ENCODE data around the gene GPR37. TPM values are rescaled to one million over a fixed set of nuclear protein-coding genes. Genes with fewer than 3 reads are reported as not detected.

Gene GPR37
- total RNA-seq, 4 donors from 2014 or later: 5.0 to 15.2 (median 12.5) TPM

- no peak for DNase-seq (ENCODE audit: extremely low spot score)
- H3K9me3 ChIP-seq: no peaks in the 10 kb centered on the region
- no peak overlapping the region for H3K27ac ChIP-seq (replicated peaks in 1 of 4)
- peaks cover 18 to 45% (median 35%) of the 10 kb centered on the region in 4 donors for H3K4me1 ChIP-seq
- WGBS: 82% methylated on average over 2 of the region's 2 CpGs
- H3K4me3 ChIP-seq: no peak overlapping the region
- intact Hi-C loops (cut with DNase I): no loop called here
- no peaks in the 10 kb centered on the region for H3K36me3 ChIP-seq
- H3K27me3 ChIP-seq: peaks cover 0 to 17% (median 0%) of the 10 kb centered on the region in 4 donors
- TF ChIP-seq POLR2AphosphoS5 (IDR thresholded peaks at IDR 0.05) (no peak), POLR2A (IDR thresholded peaks at IDR 0.05; ENCODE audit: low read depth) (no peak), CTCF (IDR thresholded peaks at IDR 0.05) (no peak), EP300 (IDR thresholded peaks at IDR 0.05) (no peak)
Measured at GRCh38 chr7:124761164-124761715, 4.4 kb downstream of the GPR37 start.

GRCh38 chr7:124758327-124758726, 7.3 kb downstream of the GPR37 start:
- H3K4me3 ChIP-seq: no peak overlapping the region

GRCh38 chr7:124754576-124755268, 10.9 kb downstream of the GPR37 start:
- Histone ChIP-seq H3K27me3 (no peaks in the 10 kb centered on the region), H3K27ac (replicated peaks in 1 of 4) (no peak overlapping the region)
- intact Hi-C loops (cut with DNase I): no loop called here

More at GRCh38 chr7:124758327-124758726, 7.3 kb downstream of the GPR37 start:
- H3K36me3 ChIP-seq: no peaks in the 10 kb centered on the region
- TF ChIP-seq POLR2AphosphoS5 (IDR thresholded peaks at IDR 0.05) (no peak), POLR2A (IDR thresholded peaks at IDR 0.05; ENCODE audit: low read depth) (no peak), EP300 (IDR thresholded peaks at IDR 0.05) (no peak), CTCF (IDR thresholded peaks at IDR 0.05) (no peak)
- H3K27ac ChIP-seq (replicated peaks in 1 of 4): no peak overlapping the region
- intact Hi-C loops (cut with DNase I): no loop called here
- H3K4me1 ChIP-seq: peaks cover 0 to 17% (median 13%) of the 10 kb centered on the region in 4 donors
- no peaks in the 10 kb centered on the region for H3K27me3 ChIP-seq
- WGBS: 59% methylated on average over 2 of the region's 2 CpGs
- H3K9me3 ChIP-seq: no peaks in the 10 kb centered on the region
- DNase-seq (ENCODE audit: extremely low spot score): no peak

GRCh38 chr7:124752310-124752709, 13.3 kb downstream of the GPR37 start:
- WGBS: 20% methylated on average over 1 of the region's 1 CpG
- intact Hi-C loops (cut with DNase I): no loop called here
- no peak overlapping the region for H3K27ac ChIP-seq (replicated peaks in 1 of 4)

More at GRCh38 chr7:124754576-124755268, 10.9 kb downstream of the GPR37 start:
- H3K9me3 ChIP-seq: no peaks in the 10 kb centered on the region
- no peak for TF ChIP-seq EP300 (IDR thresholded peaks at IDR 0.05)
- TF ChIP-seq POLR2A (IDR thresholded peaks at IDR 0.05; ENCODE audit: low read depth): no peak
- TF ChIP-seq CTCF (IDR thresholded peaks at IDR 0.05): no peak
- no peak for TF ChIP-seq POLR2AphosphoS5 (IDR thresholded peaks at IDR 0.05)
- H3K4me3 ChIP-seq: no peak overlapping the region
- DNase-seq (ENCODE audit: extremely low spot score): no peak
- H3K36me3 ChIP-seq: no peaks in the 10 kb centered on the region
- H3K4me1 ChIP-seq: peaks cover 0 to 7% (median 0%) of the 10 kb centered on the region in 4 donors
- WGBS: 84% methylated on average over 1 of the region's 1 CpG

More at GRCh38 chr7:124752310-124752709, 13.3 kb downstream of the GPR37 start:
- no peak for DNase-seq (ENCODE audit: extremely low spot score)
- Histone ChIP-seq H3K36me3 (no peaks in the 10 kb centered on the region), H3K4me1 (peaks cover 0 to 13% (median 3%) of the 10 kb centered on the region in 4 donors), H3K4me3 (no peak overlapping the region), H3K9me3 (no peaks in the 10 kb centered on the region), H3K27me3 (no peaks in the 10 kb centered on the region)
- no peak for TF ChIP-seq POLR2A (IDR thresholded peaks at IDR 0.05; ENCODE audit: low read depth)
- no peak for TF ChIP-seq EP300 (IDR thresholded peaks at IDR 0.05)
- TF ChIP-seq CTCF (IDR thresholded peaks at IDR 0.05): no peak
- TF ChIP-seq POLR2AphosphoS5 (IDR thresholded peaks at IDR 0.05): no peak

All from esophagus muscularis mucosa (tissue), 4 donors.